Ovary (tissue), 9 donors: Measurements from ENCODE around the gene DNAJC8. TPM values are rescaled to one million over a fixed set of nuclear protein-coding genes. Genes with fewer than 3 reads are reported as not detected.

Experiments used
- DNase-seq, 5 donors: peaks; one replicate each; pipeline ENCODE4 v3.0.0-alpha.2; 2019 to 2020
- H3K27ac ChIP-seq, 2 donors: fragments of 200-600 bp; one replicate each; pipeline versions ENCODE4 v1.5.1 to v1.8.0; 2019 to 2022
- H3K27me3 ChIP-seq: fragments of 200-600 bp; one replicate; pipeline ENCODE4 v1.8.0; 2022
- H3K36me3 ChIP-seq: fragments of 200-600 bp; sonication (generic); one replicate; pipeline ENCODE4 v1.5.1; 2019
- H3K4me1 ChIP-seq: one replicate; pipeline ENCODE4 v1.8.1; 2013; ENCODE audit warnings: mild to moderate bottlenecking, moderate library complexity; ENCODE audit not compliant: insufficient read depth
- H3K4me3 ChIP-seq: fragments of 200-600 bp; sonication (generic); one replicate; pipeline ENCODE4 v1.5.1; 2017
- H3K9me3 ChIP-seq, 2 donors: fragments of 200-600 bp in 1 of 2; sonication (generic) in 1 of 2; one replicate each; pipeline versions ENCODE4 v1.5.1 to v1.8.1; 2013 to 2019; ENCODE audit warnings: mild to moderate bottlenecking in 1 of 2, moderate library complexity in 1 of 2
- CTCF ChIP-seq, 3 donors: fragments of 450-650 bp in 2 of 3; fragments of 200-600 bp in 1 of 3; IDR thresholded peaks; one replicate each; pipeline versions ENCODE4 v1.5.1 to v1.8.0; 2016 to 2022; ENCODE audit warnings: antibody characterized with exemption in 3 of 3, mild to moderate bottlenecking in 1 of 3
- EP300 ChIP-seq: sonication (generic); formaldehyde crosslinking; IDR thresholded peaks from one replicate; pipeline ENCODE4 v1.6.1; 2017; ENCODE audit warnings: antibody characterized with exemption
- POLR2A ChIP-seq: fragments of 450-650 bp; IDR thresholded peaks from one replicate; pipeline ENCODE4 v1.6.1; 2017; ENCODE audit warnings: antibody characterized with exemption, mild to moderate bottlenecking, moderate library complexity
- WGBS, 3 donors: extraction: QIAGEN DNeasy Blood & Tissue Kit in 1 of 3; methylation state at CpG; one replicate each; pipeline versions ENCODE4 v1.1.5 to v1.1.7; 2013 to 2017; 5-methylcytosine and 5-hydroxymethylcytosine counted together
- intact Hi-C, 4 donors: fragments of 100-400 bp; cut with DNase I; formaldehyde crosslinking; loops; one replicate each; pipeline versions ENCODE4 v1.11.0 to v1.15.1; 2022 to 2023
- polyA plus RNA-seq, 2 donors: library from polyadenylated mRNA; stranded (reverse); fragments of 200-250 nt in 1 of 2; fragments of 350-450 nt in 1 of 2; fragmentation: Illumina TruSeq in 1 of 2; extraction: RNeasy Lipid Tissue Mini Kit (QIAGEN cat#74804) in 1 of 2; gene quantifications; one replicate each; pipeline ENCODE4 v1.2.3, GENCODE V29; 2013 to 2014
- total RNA-seq, 7 donors: library from RNA; depleted of rRNA in 2 of 7; stranded (reverse); fragments of >200 nt in 2 of 7; fragmentation: NEBNext Ultra II Directional in 3 of 7; extraction: Animal tissue kit (Norgen Biotek cat#: 25700) in 3 of 7; gene quantifications; one replicate each; pipeline versions ENCODE4 v1.1.0 to v1.2.4, GENCODE V29; 2016 to 2023
- donor health status: DM: no; HTN: no; CAD: no; lungs with moderate emphysema.
- donor health status: DM: no; HTN: no; CAD: no.
- donor health status: Bipolar disorder and iron deficiency.
- donor health status: DM: yes; HTN: yes; CAD: no.
- donor health status: DM: no; HTN: no; CAD: no.
- donor health status: DM: yes; HTN: yes; CAD: no.

DNAJC8 gene
- total and polyA plus RNA-seq, 9 donors = 61.2 to 181 (median 77.9) TPM

GRCh38 chr1:28269529-28269928, 36.7 kb upstream of the DNAJC8 start:
- peaks cover 17% of the 10 kb centered on the region for H3K4me1 ChIP-seq
- H3K27me3 ChIP-seq = no peaks in the 10 kb centered on the region
- H3K36me3 ChIP-seq = no peaks in the 10 kb centered on the region
- H3K27ac ChIP-seq = no peak overlapping the region
- no peaks in the 10 kb centered on the region for H3K9me3 ChIP-seq
- H3K4me3 ChIP-seq = no peak overlapping the region
- no peak for DNase-seq
- intact Hi-C loops = no loop called here
- no peak for TF ChIP-seq POLR2A
- TF ChIP-seq CTCF (IDR thresholded peaks at IDR 0.05) = no peak
- 45 to 56% (median 55%) methylated on average over 2 of the region's 2 CpGs for WGBS, 3 donors

- Histone ChIP-seq H3K27ac (peak overlapping the region in 1 of 2 donors; percentile 46), H3K36me3 (no peaks in the 10 kb centered on the region), H3K4me1 (peaks cover 21% of the 10 kb centered on the region), H3K9me3 (no peaks in the 10 kb centered on the region), H3K27me3 (no peaks in the 10 kb centered on the region), H3K4me3 (no peak overlapping the region)
- WGBS, 3 donors = 63 to 69% (median 69%) methylated on average over 2 of the region's 2 CpGs
- TF ChIP-seq EP300 (no peak), POLR2A (no peak), CTCF (IDR thresholded peaks at IDR 0.05) (no peak)
- intact Hi-C loops = no loop called here
- DNase-seq = no peak
Observed at GRCh38 chr1:28267633-28268032, 34.8 kb upstream of the DNAJC8 start.

GRCh38 chr1:28266920-28267322, 34.1 kb upstream of the DNAJC8 start:
- H3K36me3 ChIP-seq = no peaks in the 10 kb centered on the region
- intact Hi-C loops = no loop called here
- H3K27me3 ChIP-seq = no peaks in the 10 kb centered on the region
- H3K4me3 ChIP-seq = no peak overlapping the region
- 7 to 13% (median 9%) methylated on average over 5 of the region's 5 CpGs for WGBS, 3 donors
- peaks cover 21% of the 10 kb centered on the region for H3K4me1 ChIP-seq
- no peak for TF ChIP-seq CTCF (IDR thresholded peaks at IDR 0.05)
- no peak for TF ChIP-seq POLR2A
- no peak for TF ChIP-seq EP300
- no peaks in the 10 kb centered on the region for H3K9me3 ChIP-seq
- peak in 4 of 5 donors; percentile 37 to 54 (median 50) for DNase-seq
- H3K27ac ChIP-seq = peak overlapping the region in 1 of 2 donors; percentile 46

- DNase-seq = no peak
- Histone ChIP-seq H3K27me3 (no peaks in the 10 kb centered on the region), H3K36me3 (no peaks in the 10 kb centered on the region), H3K9me3 (no peaks in the 10 kb centered on the region), H3K4me1 (peaks cover 25% of the 10 kb centered on the region), H3K4me3 (no peak overlapping the region), H3K27ac (no peak overlapping the region)
- TF ChIP-seq CTCF (IDR thresholded peaks at IDR 0.05) (no peak), POLR2A (no peak), EP300 (no peak)
- intact Hi-C loops = no loop called here
- WGBS, 3 donors = 88 to 94% (median 89%) methylated on average over 8 of the region's 8 CpGs
Observed at GRCh38 chr1:28265577-28265976, 32.7 kb upstream of the DNAJC8 start.
